Measurements from ENCODE around the gene SOCS4. TPM values are rescaled to one million over a fixed set of nuclear protein-coding genes. Genes with fewer than 3 reads are reported as not detected.

The SOCS4 gene
- total and polyA plus RNA-seq, 2 experiments from 2014 or later: 17.7 to 24.9 TPM

GRCh38 chr14:55070981-55071411 lies 44.0 kb downstream of the SOCS4 start:
- H3K4me1 ChIP-seq (ENCODE audit: insufficient read depth): peaks cover 7% of the 10 kb centered on the region; the same call in 1 of the 2 replicates
- H3K9me2 ChIP-seq (ENCODE audit: insufficient read depth): no peaks in the 10 kb centered on the region
- H2AFZ ChIP-seq: no peak overlapping the region
- Mint-ChIP-seq H3K27ac (no peak overlapping the region), H3K4me3 (no peak overlapping the region), H3K27me3 (ENCODE audit: insufficient read depth, low read depth, poor library complexity) (peaks cover 8% of the 10 kb centered on the region), H3K36me3 (ENCODE audit: low read depth) (peaks cover 8% of the 10 kb centered on the region), H3K4me1 (peaks cover 16% of the 10 kb centered on the region), H3K9me3 (no peaks in the 10 kb centered on the region)
- no peaks in the 10 kb centered on the region for H4K20me1 ChIP-seq (replicated peaks; ENCODE audit: insufficient read depth)
- H3K4me2 ChIP-seq: no peak overlapping the region
- H3K27me3 ChIP-seq (ENCODE audit: insufficient read depth): no peaks in the 10 kb centered on the region
- H3K27ac ChIP-seq (ENCODE audit: low read depth): no peak overlapping the region
- ATAC-seq: no peak
- TF ChIP-seq ETS1 (IDR thresholded peaks at IDR 0.05) (no peak), CREB1 (CRISPR knock-in tag; IDR thresholded peaks at IDR 0.05; ENCODE audit: low read depth) (no peak), NANOG (IDR thresholded peaks at IDR 0.05; ENCODE audit: borderline replicate concordance) (no peak), ZNF114 (CRISPR knock-in tag; IDR thresholded peaks at IDR 0.05) (no peak), ZNF462 (CRISPR knock-in tag; IDR thresholded peaks at IDR 0.05) (no peak)
- no peaks in the 10 kb centered on the region for H3K79me2 ChIP-seq (replicated peaks; ENCODE audit: insufficient read depth)
- H3K4me3 ChIP-seq: no peak overlapping the region
- no peaks in the 10 kb centered on the region for H3K36me3 ChIP-seq (ENCODE audit: insufficient read depth)
- DNase-seq (ENCODE audit: low spot score): no peak
- no peaks in the 10 kb centered on the region for H3F3A ChIP-seq (replicated peaks; ENCODE audit: low read depth)

Measured in GM23338 (cell line).